A549 (cell line): ENCODE data around the gene UBAC2. TPM values are rescaled to one million over a fixed set of nuclear protein-coding genes. Genes with fewer than 3 reads are reported as not detected.

Experiments
- ATAC-seq, 2 experiments: fragments of 200-7000 bp in 1 of 2; fragments of >200 bp in 1 of 2; cut with Nextera tagmentation in 1 of 2; cut with Tn5 transposase in 1 of 2; 3 replicates each; pipeline versions ENCODE4 v1.8.0 to v1.9.1; 2018 to 2020; ENCODE audit warnings: mild to moderate bottlenecking in 1 of 2, moderate library complexity in 1 of 2
- CTCF ChIA-PET: fragments of 300-600 bp; sonication (Branson Sonifier 250); formaldehyde crosslinking; extraction: SDS; loops from one replicate; lab custom pipeline; 2021; ENCODE audit warnings: antibody characterized with exemption, inconsistent platforms; lab: Yijun Ruan, JAX
- POLR2A ChIA-PET: fragments of 350-600 bp; formaldehyde crosslinking; extraction: SDS; loops from one replicate; lab custom pipeline; 2021; ENCODE audit warnings: antibody characterized with exemption, inconsistent platforms; lab: Yijun Ruan, JAX
- DNase-seq, 2 experiments: peaks; one replicate each; pipeline versions ENCODE4 v3.0.0 to v3.0.0-alpha.2; 2011 to 2016; ENCODE audit warnings: low read depth in 1 of 2, low spot score in 1 of 2
- FAIRE-seq: peaks from 2 replicates; lab custom pipeline; 2011; peaks lifted over from hg19 to GRCh38; lab: Jason Lieb, UNC
- H3K27ac ChIP-seq, 2 experiments: fragments of >200 bp; sonication (Bioruptor Twin); formaldehyde crosslinking; 3 replicates each; pipeline ENCODE4 v1.5.1; 2016 to 2017
- H3K4me1 ChIP-seq: fragments of >200 bp; sonication (Bioruptor Twin); formaldehyde crosslinking; 3 replicates; pipeline ENCODE4 v1.6.1; 2016
- H3K4me2 ChIP-seq: fragments of >200 bp; sonication (Bioruptor Twin); formaldehyde crosslinking; 3 replicates; pipeline ENCODE4 v1.6.1; 2016
- H3K4me3 ChIP-seq: fragments of >200 bp; sonication (Bioruptor Twin); formaldehyde crosslinking; 3 replicates; pipeline ENCODE4 v1.5.1; 2016
- H3K9me3 ChIP-seq: fragments of >200 bp; sonication (Bioruptor Twin); formaldehyde crosslinking; 3 replicates; pipeline ENCODE4 v1.6.1; 2016
- CEBPB ChIP-seq, 2 experiments: fragments of >200 bp in 1 of 2; sonication (Bioruptor Twin) in 1 of 2; formaldehyde crosslinking in 1 of 2; IDR thresholded peaks; 2 replicates each; pipeline ENCODE4 v1.6.1; 2012 to 2016
- CHD2 ChIP-seq: fragments of 150-350 bp; IDR thresholded peaks from 2 replicates; pipeline ENCODE4 v1.6.1; 2014; ENCODE audit warnings: low read length; ENCODE audit not compliant: partially characterized antibody
- EHF ChIP-seq: fragments of 250-450 bp; sonication (Bioruptor Pico); IDR thresholded peaks from 2 replicates; pipeline ENCODE4 v1.5.0; 2020; ENCODE audit warnings: mild to moderate bottlenecking
- FOSB ChIP-seq: fragments of 250-450 bp; sonication (Bioruptor Pico); IDR thresholded peaks from 2 replicates; pipeline ENCODE4 v1.5.0; 2020; ENCODE audit warnings: mild to moderate bottlenecking, moderate library complexity
- FOXS1 ChIP-seq: fragments of 250-450 bp; sonication (Bioruptor Pico); IDR thresholded peaks from 2 replicates; pipeline ENCODE4 v1.5.0; 2020; ENCODE audit warnings: mild to moderate bottlenecking, moderate library complexity
- HOXB13 ChIP-seq: fragments of 250-450 bp; sonication (Bioruptor Pico); IDR thresholded peaks from 2 replicates; pipeline ENCODE4 v1.5.0; 2020; ENCODE audit warnings: low read depth, mild to moderate bottlenecking, moderate library complexity
- HOXB5 ChIP-seq: fragments of 250-450 bp; sonication (Bioruptor Pico); IDR thresholded peaks from 2 replicates; pipeline ENCODE4 v1.5.0; 2020; ENCODE audit warnings: mild to moderate bottlenecking, moderate library complexity
- JUNB ChIP-seq: fragments of >200 bp; sonication (Bioruptor Twin); formaldehyde crosslinking; IDR thresholded peaks from 2 replicates; pipeline ENCODE4 v1.6.1; 2016
- KDM1A ChIP-seq: fragments of 200-600 bp; sonication (generic); IDR thresholded peaks from 2 replicates; pipeline ENCODE4 v1.6.1; 2016; ENCODE audit warnings: low read depth, mild to moderate bottlenecking
- MAZ ChIP-seq: fragments of 150-350 bp; IDR thresholded peaks from 2 replicates; pipeline ENCODE4 v1.6.1; 2014; ENCODE audit warnings: antibody characterized with exemption, low read depth, low read length, borderline replicate concordance
- NFE2L2 ChIP-seq: fragments of 150-350 bp; conservative IDR thresholded peaks from 2 replicates; pipeline ENCODE4 v1.6.1; 2014; ENCODE audit warnings: low read length
- NPAS2 ChIP-seq: fragments of 250-450 bp; sonication (Bioruptor Pico); IDR thresholded peaks from 2 replicates; pipeline ENCODE4 v1.8.0; 2022; ENCODE audit warnings: mild to moderate bottlenecking, moderate library complexity, borderline replicate concordance
- NR3C1 ChIP-seq: fragments of >200 bp; sonication (Bioruptor Twin); formaldehyde crosslinking; IDR thresholded peaks from 3 replicates; pipeline ENCODE4 v1.6.1; 2017
- PHF8 ChIP-seq: fragments of 200-600 bp; sonication (generic); IDR thresholded peaks from 2 replicates; pipeline ENCODE4 v1.6.1; 2016; ENCODE audit warnings: low read depth, mild to moderate bottlenecking, antibody characterized with exemption, moderate library complexity, borderline replicate concordance
- POLR2AphosphoS2 ChIP-seq: conservative IDR thresholded peaks from 2 replicates; pipeline ENCODE4 v1.6.1; 2012; ENCODE audit warnings: low read length, improper control_type of control experiment, inconsistent platforms
- RCOR1 ChIP-seq: fragments of 150-350 bp; IDR thresholded peaks from 2 replicates; pipeline ENCODE4 v1.6.1; 2014; ENCODE audit warnings: antibody characterized with exemption, low read length, low read depth
- REST ChIP-seq: fragments of 200-600 bp; sonication (generic); IDR thresholded peaks from 2 replicates; pipeline ENCODE4 v1.6.1; 2016; ENCODE audit warnings: antibody characterized with exemption, mild to moderate bottlenecking, moderate library complexity
- RFX5 ChIP-seq: fragments of 450-650 bp; IDR thresholded peaks from 2 replicates; pipeline ENCODE4 v1.7.1; 2014; ENCODE audit warnings: antibody characterized with exemption, mild to moderate bottlenecking, moderate library complexity
- SMC3 ChIP-seq: fragments of >200 bp; sonication (Bioruptor Twin); formaldehyde crosslinking; IDR thresholded peaks from 3 replicates; pipeline ENCODE4 v1.6.1; 2018; ENCODE audit warnings: inconsistent platforms
- SREBF2 ChIP-seq: fragments of 450-650 bp; IDR thresholded peaks from 2 replicates; pipeline ENCODE4 v1.6.1; 2014; ENCODE audit warnings: mild to moderate bottlenecking, moderate library complexity
- TP53 ChIP-seq: fragments of 250-450 bp; sonication (Bioruptor Pico); IDR thresholded peaks from 2 replicates; pipeline ENCODE4 v1.5.0; 2021; ENCODE audit warnings: mild to moderate bottlenecking, moderate library complexity
- ZFP36 ChIP-seq: fragments of 450-650 bp; IDR thresholded peaks from 2 replicates; pipeline ENCODE4 v1.6.1; 2014; ENCODE audit warnings: borderline replicate concordance; ENCODE audit not compliant: partially characterized antibody
- ZNF302 ChIP-seq: fragments of 250-450 bp; sonication (Bioruptor Pico); IDR thresholded peaks from 2 replicates; pipeline ENCODE4 v1.9.0; 2021; ENCODE audit warnings: inconsistent platforms, mild to moderate bottlenecking, moderate library complexity
- WGBS: methylation state at CpG from one replicate; pipeline ENCODE4 v1.1.6; 2017; ENCODE audit errors: missing lambda C conversion rate; 5-methylcytosine and 5-hydroxymethylcytosine counted together
- polyA plus RNA-seq, 4 experiments: library from polyadenylated mRNA; depleted of rRNA in 3 of 4; stranded (reverse); fragments of >200 nt; fragmentation: RNase III in 1 of 4; extraction: RNeasy Plus Mini Kit Qiagen cat#74134 plus additional on column Dnase treatment in 1 of 4; gene quantifications; 2 replicates in 3 of 4; 3 replicates in 1 of 4; pipeline ENCODE4 v1.2.3, GENCODE V29; 2011 to 2017
- TF ChIP-seq, protein P1 (sequence below): fragments of >200 bp; sonication (Bioruptor Twin); formaldehyde crosslinking; IDR thresholded peaks from 3 replicates; pipeline ENCODE4 v1.5.1; 2016
- TF ChIP-seq, protein P2 (sequence below): IDR thresholded peaks from 2 replicates; pipeline ENCODE4 v1.6.1; 2012
- TF ChIP-seq, protein P3 (sequence below): fragments of 250-450 bp; sonication (Bioruptor Pico); IDR thresholded peaks from 2 replicates; pipeline ENCODE4 v1.5.0; 2021; ENCODE audit warnings: mild to moderate bottlenecking, moderate library complexity, borderline replicate concordance

The UBAC2 gene
- polyA plus RNA-seq, 2 of the 4 experiments (the other 2 are of a cell fraction), result 61.6 to 103 TPM

GRCh38 chr13:99220199-99220935 is 19.7 kb downstream of the UBAC2 start:
- CTCF ChIA-PET, result interaction anchor here (0.6 kb wide), 1 partner anchor 9 kb away, joined by 3 read pairs; no protein-coding TSS in a partner anchor
- ATAC-seq (no peak), FAIRE-seq (no peak), DNase-seq (no peak)
- 70% methylated on average over 6 of the region's 6 CpGs for WGBS
- Histone ChIP-seq H3K4me3 (no peak overlapping the region), H3K9me3 (no peaks in the 10 kb centered on the region), H3K4me2 (no peak overlapping the region), H3K4me1 (peaks cover 7% of the 10 kb centered on the region; the same call in 1 of the 3 replicates), H3K27ac (no peak overlapping the region)
- POLR2A ChIA-PET, result no interaction called here
- TF ChIP-seq, protein P1, sequence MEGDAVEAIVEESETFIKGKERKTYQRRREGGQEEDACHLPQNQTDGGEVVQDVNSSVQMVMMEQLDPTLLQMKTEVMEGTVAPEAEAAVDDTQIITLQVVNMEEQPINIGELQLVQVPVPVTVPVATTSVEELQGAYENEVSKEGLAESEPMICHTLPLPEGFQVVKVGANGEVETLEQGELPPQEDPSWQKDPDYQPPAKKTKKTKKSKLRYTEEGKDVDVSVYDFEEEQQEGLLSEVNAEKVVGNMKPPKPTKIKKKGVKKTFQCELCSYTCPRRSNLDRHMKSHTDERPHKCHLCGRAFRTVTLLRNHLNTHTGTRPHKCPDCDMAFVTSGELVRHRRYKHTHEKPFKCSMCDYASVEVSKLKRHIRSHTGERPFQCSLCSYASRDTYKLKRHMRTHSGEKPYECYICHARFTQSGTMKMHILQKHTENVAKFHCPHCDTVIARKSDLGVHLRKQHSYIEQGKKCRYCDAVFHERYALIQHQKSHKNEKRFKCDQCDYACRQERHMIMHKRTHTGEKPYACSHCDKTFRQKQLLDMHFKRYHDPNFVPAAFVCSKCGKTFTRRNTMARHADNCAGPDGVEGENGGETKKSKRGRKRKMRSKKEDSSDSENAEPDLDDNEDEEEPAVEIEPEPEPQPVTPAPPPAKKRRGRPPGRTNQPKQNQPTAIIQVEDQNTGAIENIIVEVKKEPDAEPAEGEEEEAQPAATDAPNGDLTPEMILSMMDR, result no peak
- no peak for TF ChIP-seq NR3C1
- no peak for TF ChIP-seq CEBPB (IDR thresholded peaks at IDR 0.05)
- no peak for TF ChIP-seq HOXB13 (CRISPR knock-in tag)
- no peak for TF ChIP-seq EHF (CRISPR knock-in tag)
- TF ChIP-seq ZNF302, result no peak
- no peak for TF ChIP-seq RFX5
- TF ChIP-seq NPAS2 (CRISPR knock-in tag), result no peak
- TF ChIP-seq SMC3, result no peak
- TF ChIP-seq FOSB (CRISPR knock-in tag), result no peak

- Histone ChIP-seq H3K27ac (no peak overlapping the region), H3K4me1 (peaks cover 7% of the 10 kb centered on the region; the same call in 1 of the 3 replicates), H3K9me3 (no peaks in the 10 kb centered on the region), H3K4me3 (no peak overlapping the region)
- CTCF ChIA-PET, result no interaction called here
- no peak for FAIRE-seq
- DNase-seq, result no peak
- TF ChIP-seq NFE2L2, result no peak
- TF ChIP-seq ZFP36, result no peak
- no peak for TF ChIP-seq NR3C1
- TF ChIP-seq PHF8, result no peak
- no peak for TF ChIP-seq HOXB5 (CRISPR knock-in tag)
- TF ChIP-seq RCOR1, result no peak
- TF ChIP-seq MAZ, result no peak
- TF ChIP-seq SREBF2, result no peak
- no peak for TF ChIP-seq CHD2
- no peak for TF ChIP-seq POLR2AphosphoS2
- no peak for TF ChIP-seq FOSB (CRISPR knock-in tag)
- TF ChIP-seq NPAS2 (CRISPR knock-in tag), result no peak
- no peak for TF ChIP-seq JUNB
- TF ChIP-seq KDM1A, result no peak
- TF ChIP-seq, protein P2, sequence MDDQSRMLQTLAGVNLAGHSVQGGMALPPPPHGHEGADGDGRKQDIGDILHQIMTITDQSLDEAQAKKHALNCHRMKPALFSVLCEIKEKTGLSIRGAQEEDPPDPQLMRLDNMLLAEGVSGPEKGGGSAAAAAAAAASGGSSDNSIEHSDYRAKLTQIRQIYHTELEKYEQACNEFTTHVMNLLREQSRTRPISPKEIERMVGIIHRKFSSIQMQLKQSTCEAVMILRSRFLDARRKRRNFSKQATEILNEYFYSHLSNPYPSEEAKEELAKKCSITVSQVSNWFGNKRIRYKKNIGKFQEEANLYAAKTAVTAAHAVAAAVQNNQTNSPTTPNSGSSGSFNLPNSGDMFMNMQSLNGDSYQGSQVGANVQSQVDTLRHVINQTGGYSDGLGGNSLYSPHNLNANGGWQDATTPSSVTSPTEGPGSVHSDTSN, result no peak
- no peak for TF ChIP-seq FOXS1 (CRISPR knock-in tag)
- TF ChIP-seq REST, result no peak
- no peak for TF ChIP-seq TP53
- TF ChIP-seq, protein P3, sequence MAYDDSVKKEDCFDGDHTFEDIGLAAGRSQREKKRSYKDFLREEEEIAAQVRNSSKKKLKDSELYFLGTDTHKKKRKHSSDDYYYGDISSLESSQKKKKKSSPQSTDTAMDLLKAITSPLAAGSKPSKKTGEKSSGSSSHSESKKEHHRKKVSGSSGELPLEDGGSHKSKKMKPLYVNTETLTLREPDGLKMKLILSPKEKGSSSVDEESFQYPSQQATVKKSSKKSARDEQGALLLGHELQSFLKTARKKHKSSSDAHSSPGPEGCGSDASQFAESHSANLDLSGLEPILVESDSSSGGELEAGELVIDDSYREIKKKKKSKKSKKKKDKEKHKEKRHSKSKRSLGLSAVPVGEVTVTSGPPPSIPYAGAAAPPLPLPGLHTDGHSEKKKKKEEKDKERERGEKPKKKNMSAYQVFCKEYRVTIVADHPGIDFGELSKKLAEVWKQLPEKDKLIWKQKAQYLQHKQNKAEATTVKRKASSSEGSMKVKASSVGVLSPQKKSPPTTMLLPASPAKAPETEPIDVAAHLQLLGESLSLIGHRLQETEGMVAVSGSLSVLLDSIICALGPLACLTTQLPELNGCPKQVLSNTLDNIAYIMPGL (CRISPR knock-in tag), result no peak
- TF ChIP-seq, all 56 proteins: peak for 0
- no peak overlapping the region for H3K4me2 ChIP-seq
- no peak for ATAC-seq
- POLR2A ChIA-PET, result no interaction called here
- WGBS, result 93% methylated on average over 8 of the region's 8 CpGs
These were observed 21.0 kb downstream of the UBAC2 start for GRCh38 chr13:99221567-99222239.
